K562 (cell line): Measurements from ENCODE around the gene MGST3. TPM values are rescaled to one million over a fixed set of nuclear protein-coding genes. Genes with fewer than 3 reads are reported as not detected.

Source experiments
- CBX5 ChIP-seq: IDR thresholded peaks from 2 replicates; pipeline ENCODE4 v1.6.1; 2014; ENCODE audit warnings: low read depth, borderline replicate concordance
- ESRRA ChIP-seq: fragments of 450-650 bp; IDR thresholded peaks from 2 replicates; pipeline ENCODE4 v1.6.1; 2014; ENCODE audit warnings: low read depth, mild to moderate bottlenecking, moderate library complexity, borderline replicate concordance
- HINFP ChIP-seq: fragments of 450-650 bp; conservative IDR thresholded peaks from 2 replicates; pipeline ENCODE4 v1.6.1; 2016; ENCODE audit warnings: missing genetic modification characterization, low read depth, mild to moderate bottlenecking, control low read depth, missing compliant biosample characterization
- KDM5B ChIP-seq: fragments of 200-600 bp; sonication (generic); IDR thresholded peaks from 2 replicates; pipeline ENCODE4 v1.6.1; 2012; ENCODE audit warnings: low read depth, mild to moderate bottlenecking, moderate library complexity, low read length, control low read depth, inconsistent platforms; ENCODE audit not compliant: insufficient replicate concordance
- TGIF2 ChIP-seq: sonication (generic); formaldehyde crosslinking; IDR thresholded peaks from 2 replicates; pipeline ENCODE4 v1.8.1; 2022; ENCODE audit warnings: mild to moderate bottlenecking, missing genetic modification reagents, moderate library complexity
- ZBTB5 ChIP-seq: fragments of 450-650 bp; IDR thresholded peaks from 2 replicates; pipeline ENCODE4 v1.6.1; 2017; ENCODE audit warnings: antibody characterized with exemption
- polyA plus RNA-seq, 8 experiments: library from polyadenylated mRNA; depleted of rRNA in 4 of 8; stranded (reverse) in 5 of 8; unstranded in 3 of 8; fragments of >200 nt; fragmentation: Nextera tagmentation in 2 of 8; fragmentation: Illumina TruSeq in 1 of 8; extraction: Ambion mirVana in 2 of 8; extraction: Trizol in 1 of 8; gene quantifications; 2 replicates each; pipeline versions ENCODE4 v1.2.1 to v1.2.3, GENCODE V29; 2011 to 2014; ENCODE audit warnings: inconsistent platforms in 1 of 8, missing spikeins in 1 of 8
- total RNA-seq, 7 experiments: library from RNA; depleted of rRNA in 6 of 7; stranded (reverse); fragments of >200 nt in 6 of 7; fragmentation: Illumina TruSeq in 2 of 7; extraction: Trizol in 2 of 7; gene quantifications; 2 replicates each; pipeline versions ENCODE4 v1.2.1 to v1.2.3, GENCODE V29; 2011 to 2021; ENCODE audit warnings: low replicate concordance in 1 of 7
- TF ChIP-seq, protein P1 (sequence below): fragments of 150-350 bp; IDR thresholded peaks from 2 replicates; pipeline ENCODE4 v1.6.1; 2014; ENCODE audit warnings: low read depth, mild to moderate bottlenecking, low read length, borderline replicate concordance

The MGST3 gene
- total and polyA plus RNA-seq, 9 of the 15 experiments (the other 6 are each of a cell fraction or from before 2014, with no cell fraction given): 70.7 to 287 (median 105) TPM

- peak; percentile 71 for TF ChIP-seq ZBTB5
- TF ChIP-seq ESRRA: peak; percentile 78
- peak; percentile 80 for TF ChIP-seq HINFP (tag)
- TF ChIP-seq, protein P1, sequence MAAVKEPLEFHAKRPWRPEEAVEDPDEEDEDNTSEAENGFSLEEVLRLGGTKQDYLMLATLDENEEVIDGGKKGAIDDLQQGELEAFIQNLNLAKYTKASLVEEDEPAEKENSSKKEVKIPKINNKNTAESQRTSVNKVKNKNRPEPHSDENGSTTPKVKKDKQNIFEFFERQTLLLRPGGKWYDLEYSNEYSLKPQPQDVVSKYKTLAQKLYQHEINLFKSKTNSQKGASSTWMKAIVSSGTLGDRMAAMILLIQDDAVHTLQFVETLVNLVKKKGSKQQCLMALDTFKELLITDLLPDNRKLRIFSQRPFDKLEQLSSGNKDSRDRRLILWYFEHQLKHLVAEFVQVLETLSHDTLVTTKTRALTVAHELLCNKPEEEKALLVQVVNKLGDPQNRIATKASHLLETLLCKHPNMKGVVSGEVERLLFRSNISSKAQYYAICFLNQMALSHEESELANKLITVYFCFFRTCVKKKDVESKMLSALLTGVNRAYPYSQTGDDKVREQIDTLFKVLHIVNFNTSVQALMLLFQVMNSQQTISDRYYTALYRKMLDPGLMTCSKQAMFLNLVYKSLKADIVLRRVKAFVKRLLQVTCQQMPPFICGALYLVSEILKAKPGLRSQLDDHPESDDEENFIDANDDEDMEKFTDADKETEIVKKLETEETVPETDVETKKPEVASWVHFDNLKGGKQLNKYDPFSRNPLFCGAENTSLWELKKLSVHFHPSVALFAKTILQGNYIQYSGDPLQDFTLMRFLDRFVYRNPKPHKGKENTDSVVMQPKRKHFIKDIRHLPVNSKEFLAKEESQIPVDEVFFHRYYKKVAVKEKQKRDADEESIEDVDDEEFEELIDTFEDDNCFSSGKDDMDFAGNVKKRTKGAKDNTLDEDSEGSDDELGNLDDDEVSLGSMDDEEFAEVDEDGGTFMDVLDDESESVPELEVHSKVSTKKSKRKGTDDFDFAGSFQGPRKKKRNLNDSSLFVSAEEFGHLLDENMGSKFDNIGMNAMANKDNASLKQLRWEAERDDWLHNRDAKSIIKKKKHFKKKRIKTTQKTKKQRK: no peak
- no peak for TF ChIP-seq CBX5
- no peak for TF ChIP-seq KDM5B
- no peak for TF ChIP-seq TGIF2 (CRISPR knock-in tag)
These were observed 2.7 kb upstream of the MGST3 start (continued) for GRCh38 chr1:165628147-165628822.
